ENCODE data around the gene TMEM269. TPM values are rescaled to one million over a fixed set of nuclear protein-coding genes. Genes with fewer than 3 reads are reported as not detected.

TMEM269 gene
- total and polyA plus RNA-seq, 9 of the 15 experiments (the other 6 are each of a cell fraction or from before 2014, with no cell fraction given) = 0.09 to 0.49 (median 0.21) TPM

DNA sequence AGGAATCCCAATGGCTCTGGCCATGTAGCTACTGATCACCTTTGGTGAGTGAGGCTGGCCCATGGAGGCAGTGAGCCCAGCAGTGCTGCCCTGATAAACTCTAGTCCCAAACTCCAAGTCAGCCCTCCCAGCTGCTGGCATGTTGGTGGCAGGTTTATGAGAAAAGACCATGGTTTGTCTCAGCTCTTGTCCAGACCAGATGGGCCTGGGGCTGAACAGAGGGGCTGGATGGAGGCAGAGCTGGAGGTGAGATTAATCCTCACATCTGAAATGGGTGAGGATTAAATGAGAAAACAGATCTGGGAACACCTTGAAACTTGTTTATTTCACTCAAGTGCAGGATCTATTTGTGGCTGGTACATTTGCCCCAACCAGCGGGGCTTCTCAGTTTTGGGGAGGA lies 3.2 kb downstream of the TMEM269 start:
- DNase-seq (ENCODE audit: extremely low read depth in 1 of 4, low spot score in 3 of 4) (no peak), FAIRE-seq (no peak), ATAC-seq (no peak)
- H3K27ac ChIP-seq (ENCODE audit: extremely low read depth, low read depth, low read length) = no peak overlapping the region
- 100% methylated on average over 1 of the region's 1 CpG for WGBS (ENCODE audit: insufficient coverage, low coverage, missing lambda C conversion rate)
- peak overlapping the region in 1 of 2 experiments; percentile 65; a peak in 1 of 4 replicates for H3K9ac ChIP-seq (ENCODE audit: insufficient read depth in 1 of 2, low read depth in 2 of 2, low read length in 2 of 2)
- no peaks in the 10 kb centered on the region for H3K9me3 ChIP-seq (replicated peaks; ENCODE audit: control insufficient read depth, insufficient read depth, low read depth, low read length)
- H3K79me2 ChIP-seq (ENCODE audit: control insufficient read depth, insufficient read depth, low read length) = no peaks in the 10 kb centered on the region
- H3K27me3 ChIP-seq (ENCODE audit: control insufficient read depth in 2 of 2, insufficient read depth in 2 of 2, low read length in 2 of 2) = no peaks in the 10 kb centered on the region
- H3K4me2 ChIP-seq (ENCODE audit: insufficient read depth, low read length) = no peak overlapping the region
- H4K20me1 ChIP-seq (replicated peaks; ENCODE audit: control insufficient read depth, insufficient read depth, low read length) = no peaks in the 10 kb centered on the region
- no peaks in the 10 kb centered on the region for H3K9me1 ChIP-seq (ENCODE audit: control insufficient read depth, insufficient read depth, low read length)
- in situ Hi-C loops (cut with MboI) (no loop called here), intact Hi-C loops (cut with micrococcal nuclease) (no loop called here)
- peaks cover 7% of the 10 kb centered on the region; the same call in 2 of the 3 replicates for H3K36me3 ChIP-seq (ENCODE audit: control insufficient read depth, insufficient read depth, low read length)
- peaks cover 0 to 19% of the 10 kb centered on the region in 2 experiments; a peak in 3 of 5 replicates for H3K4me1 ChIP-seq (replicated peaks in 1 of 2; ENCODE audit: control insufficient read depth in 2 of 2, insufficient read depth in 2 of 2, low read length in 2 of 2)
- CTCF ChIA-PET (ENCODE audit: low intra/inter-chr PET ratio) = no interaction called here
- TF ChIP-seq RBFOX2 (IDR thresholded peaks at IDR 0.05; ENCODE audit: low read depth, low read length) = no peak
- no peak for TF ChIP-seq SMAD2 (IDR thresholded peaks at IDR 0.05; ENCODE audit: low read depth, low read length)
- TF ChIP-seq ZNF644 (tag; IDR thresholded peaks at IDR 0.05; ENCODE audit: low read depth) = no peak
- TF ChIP-seq ZNF780A (CRISPR knock-in tag; IDR thresholded peaks at IDR 0.05) = no peak
- no peak for TF ChIP-seq TAL1 (IDR thresholded peaks at IDR 0.05)
- TF ChIP-seq PTRF (tag; IDR thresholded peaks at IDR 0.05) = no peak
- no peak for TF ChIP-seq GABPB2 (CRISPR knock-in tag; conservative IDR thresholded peaks at IDR 0.05)
- no peak for TF ChIP-seq POLR2B (IDR thresholded peaks at IDR 0.05; ENCODE audit: low read depth, partially characterized antibody)
- no peak for TF ChIP-seq CCNT2 (IDR thresholded peaks at IDR 0.05; ENCODE audit: borderline replicate concordance, extremely low read depth, insufficient read length, low read depth, low read length)
- POLR2A ChIA-PET = interaction anchor here (0.8 to 1.0 kb wide), 3 partner anchors 10 to 15 kb away, joined by 3 read pairs; no protein-coding TSS in a partner anchor
- no peak overlapping the region for H2AFZ ChIP-seq (ENCODE audit: low read depth, low read length)
- H3K4me3 ChIP-seq = no peak overlapping the region
- BruUV-seq (replicated peaks) = no TSS peak
